ENCODE results near the gene PCCB. TPM values are rescaled to one million over a fixed set of nuclear protein-coding genes. Genes with fewer than 3 reads are reported as not detected.

The PCCB gene
- total RNA-seq, 1 experiment from 2014 or later: 69.0 TPM

DNA sequence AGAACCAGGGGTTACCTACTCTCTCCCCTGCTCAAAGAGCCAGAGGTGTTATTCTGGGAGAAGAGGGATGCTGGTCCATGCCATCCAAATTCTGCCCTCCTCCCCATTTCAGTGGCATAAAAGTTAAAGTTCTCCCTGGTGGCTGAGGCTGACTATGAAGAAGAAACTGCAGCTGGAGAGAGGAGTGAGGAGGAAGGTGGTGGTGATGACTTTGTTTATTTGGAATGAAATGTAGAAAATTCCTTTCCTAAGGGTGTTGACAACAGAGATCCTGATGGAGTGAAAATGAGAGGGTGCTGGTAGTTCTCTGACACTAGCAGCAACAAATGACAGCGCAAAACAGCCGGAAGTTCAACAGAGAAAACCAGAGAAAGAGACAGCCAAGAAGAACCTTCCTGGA lies 100.4 kb downstream of the PCCB start:
- DNase-seq (ENCODE audit: low spot score) (no peak), ATAC-seq (no peak)
- CTCF ChIA-PET: interaction anchor here (1.6 to 2.3 kb wide), 2 partner anchors 41 to 274 kb away, joined by 4 to 14 read pairs; no protein-coding TSS in a partner anchor
- POLR2A ChIA-PET: no interaction called here
- Mint-ChIP-seq H3K4me3 (no peak overlapping the region), H3K36me3 (peaks cover 3% of the 10 kb centered on the region; the same call in 1 of the 2 replicates), H3K27me3 (ENCODE audit: low read depth) (no peaks in the 10 kb centered on the region), H3K9me3 (peaks cover 2% of the 10 kb centered on the region; the same call in 1 of the 2 replicates), H3K27ac (no peak overlapping the region), H3K4me1 (peaks cover 13% of the 10 kb centered on the region)
- no peak for TF ChIP-seq CREM (CRISPR knock-in tag; IDR thresholded peaks at IDR 0.05)

GRCh38 chr3:136351351-136351750 lies 101.2 kb downstream of the PCCB start:
- DNase-seq (ENCODE audit: low spot score): no peak
- no peak overlapping the region for H3K27ac Mint-ChIP-seq
- peaks cover 13% of the 10 kb centered on the region for H3K4me1 Mint-ChIP-seq
- peaks cover 4% of the 10 kb centered on the region; the same call in 1 of the 2 replicates for H3K9me3 Mint-ChIP-seq
- ChIA-PET POLR2A (interaction anchor here (0.7 kb wide), 1 partner anchor 107 kb away, joined by 4 read pairs; no protein-coding TSS in a partner anchor), CTCF (interaction anchor here (1.0 to 2.3 kb wide), 11 partner anchors 8 to 401 kb away, joined by 3 to 14 read pairs (median 5); partner anchors contain the start of gene STAG1)
- H3K36me3 Mint-ChIP-seq: peaks cover 7% of the 10 kb centered on the region
- no peak for TF ChIP-seq SOX15 (CRISPR knock-in tag; IDR thresholded peaks at IDR 0.05)
- no peak for TF ChIP-seq ATF1 (CRISPR knock-in tag; IDR thresholded peaks at IDR 0.05)
- TF ChIP-seq EMX1 (CRISPR knock-in tag; IDR thresholded peaks at IDR 0.05): no peak
- ATAC-seq: no peak
- no peak overlapping the region for H3K4me3 Mint-ChIP-seq
- H3K27me3 Mint-ChIP-seq (ENCODE audit: low read depth): no peaks in the 10 kb centered on the region

- POLR2A ChIA-PET: interaction anchor here (0.6 to 0.7 kb wide), 2 partner anchors 96 to 108 kb away, joined by 4 to 6 read pairs; no protein-coding TSS in a partner anchor
- no peak for ATAC-seq
- no peak overlapping the region for H3K27ac Mint-ChIP-seq
- peaks cover 13% of the 10 kb centered on the region for H3K4me1 Mint-ChIP-seq
- CTCF ChIA-PET: interaction anchor here (0.6 to 2.3 kb wide), 16 partner anchors 8 to 401 kb away, joined by 3 to 14 read pairs (median 4); partner anchors contain the start of gene STAG1
- H3K9me3 Mint-ChIP-seq: peaks cover 4% of the 10 kb centered on the region; the same call in 1 of the 2 replicates
- no peak for DNase-seq (ENCODE audit: low spot score)
- H3K27me3 Mint-ChIP-seq (ENCODE audit: low read depth): no peaks in the 10 kb centered on the region
- no peak overlapping the region for H3K4me3 Mint-ChIP-seq
- TF ChIP-seq ZBTB21 (CRISPR knock-in tag; IDR thresholded peaks at IDR 0.05; ENCODE audit: borderline replicate concordance): no peak
- TF ChIP-seq, protein P1, sequence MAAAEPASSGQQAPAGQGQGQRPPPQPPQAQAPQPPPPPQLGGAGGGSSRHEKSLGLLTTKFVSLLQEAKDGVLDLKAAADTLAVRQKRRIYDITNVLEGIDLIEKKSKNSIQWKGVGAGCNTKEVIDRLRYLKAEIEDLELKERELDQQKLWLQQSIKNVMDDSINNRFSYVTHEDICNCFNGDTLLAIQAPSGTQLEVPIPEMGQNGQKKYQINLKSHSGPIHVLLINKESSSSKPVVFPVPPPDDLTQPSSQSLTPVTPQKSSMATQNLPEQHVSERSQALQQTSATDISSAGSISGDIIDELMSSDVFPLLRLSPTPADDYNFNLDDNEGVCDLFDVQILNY (CRISPR knock-in tag; IDR thresholded peaks at IDR 0.05): no peak
- no peak for TF ChIP-seq AR (CRISPR knock-in tag; IDR thresholded peaks at IDR 0.05)
- TF ChIP-seq ZNF219 (CRISPR knock-in tag; IDR thresholded peaks at IDR 0.05; ENCODE audit: borderline replicate concordance): no peak
- TF ChIP-seq NR1H2 (CRISPR knock-in tag; IDR thresholded peaks at IDR 0.05): no peak
- TF ChIP-seq SOX15 (CRISPR knock-in tag; IDR thresholded peaks at IDR 0.05): no peak
- TF ChIP-seq IRF2 (CRISPR knock-in tag; IDR thresholded peaks at IDR 0.05; ENCODE audit: borderline replicate concordance, low read depth): no peak
- no peak for TF ChIP-seq ZNF416 (CRISPR knock-in tag; IDR thresholded peaks at IDR 0.05)
- TF ChIP-seq RORB (CRISPR knock-in tag; IDR thresholded peaks at IDR 0.05): no peak
- no peak for TF ChIP-seq ERG (CRISPR knock-in tag; IDR thresholded peaks at IDR 0.05)
- no peak for TF ChIP-seq HMGXB4 (CRISPR knock-in tag; IDR thresholded peaks at IDR 0.05)
- TF ChIP-seq, protein P2, sequence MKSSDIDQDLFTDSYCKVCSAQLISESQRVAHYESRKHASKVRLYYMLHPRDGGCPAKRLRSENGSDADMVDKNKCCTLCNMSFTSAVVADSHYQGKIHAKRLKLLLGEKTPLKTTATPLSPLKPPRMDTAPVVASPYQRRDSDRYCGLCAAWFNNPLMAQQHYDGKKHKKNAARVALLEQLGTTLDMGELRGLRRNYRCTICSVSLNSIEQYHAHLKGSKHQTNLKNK (CRISPR knock-in tag; IDR thresholded peaks at IDR 0.05): no peak
- peaks cover 7% of the 10 kb centered on the region for H3K36me3 Mint-ChIP-seq
These were observed 101.8 kb downstream of the PCCB start for GRCh38 chr3:136351905-136352304.
